ENCODE measurements around the gene PLD1.
A peak's percentile ranks its signal among the peaks of the same experiment; 100 is the strongest.
"Not testable (repeated sequence)": the region's sequence is repeated elsewhere in the genome, so short reads cannot be mapped to it uniquely, and the experiment has no call there.

The PLD1 gene

DNA sequence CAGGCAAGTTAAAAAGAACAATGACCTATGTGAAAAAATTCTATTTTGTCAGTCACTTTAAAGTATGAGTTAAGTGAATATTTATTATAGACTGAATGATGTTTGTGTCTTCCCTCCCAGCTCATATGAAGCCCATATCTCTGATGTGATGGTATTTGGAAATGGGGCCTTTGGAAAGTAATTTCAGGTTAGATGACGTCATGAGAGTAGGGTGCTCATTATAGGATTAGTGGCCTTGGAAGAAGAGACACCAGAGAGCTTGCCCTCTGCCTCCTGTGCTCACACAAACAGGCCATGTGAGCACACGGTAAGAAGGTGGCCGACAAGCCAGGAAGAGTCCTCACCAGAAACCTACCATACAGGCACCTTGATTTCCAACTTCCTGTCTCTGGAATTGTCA is 211.3 kb downstream of the PLD1 start:
- DNase-seq, result no peak

DNA sequence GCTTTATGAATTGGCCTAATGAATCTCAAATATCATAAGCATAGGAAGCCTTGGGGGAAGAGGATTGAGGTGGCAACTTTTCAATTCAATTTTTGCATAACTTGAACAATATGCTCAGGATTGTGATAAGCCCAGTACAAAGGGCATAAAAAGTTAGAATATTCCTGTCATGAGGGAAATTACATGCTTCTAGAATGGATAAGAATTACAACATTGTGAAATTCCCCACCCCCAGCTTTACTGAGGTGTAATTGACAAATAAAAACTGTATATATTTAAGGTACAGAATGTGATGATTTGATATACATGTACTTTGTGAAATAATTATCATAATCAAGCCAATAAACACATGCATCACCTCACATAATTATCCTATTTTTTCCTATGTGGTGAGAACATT is 217.5 kb downstream of the PLD1 start:
- DNase-seq, result no peak

DNA sequence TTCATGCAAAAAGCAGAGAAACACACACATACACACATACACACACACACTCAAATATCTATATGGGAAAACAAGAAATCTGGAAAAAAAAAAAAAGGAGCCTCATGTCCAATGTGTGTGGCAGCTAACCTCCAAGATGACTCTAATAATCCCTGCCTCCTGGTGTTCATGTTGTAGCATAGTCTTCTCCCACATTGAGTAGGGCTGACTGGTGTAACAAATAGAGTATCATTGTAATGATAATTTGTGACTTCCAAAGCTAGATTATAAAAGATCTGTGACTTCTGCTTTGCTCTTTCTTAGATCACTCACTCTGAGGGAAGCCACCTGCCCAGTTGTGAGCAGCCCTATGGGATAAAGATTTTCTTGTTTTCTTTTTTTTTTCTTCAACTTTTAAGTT is 219.2 kb downstream of the PLD1 start:
- DNase-seq, result no peak

DNA sequence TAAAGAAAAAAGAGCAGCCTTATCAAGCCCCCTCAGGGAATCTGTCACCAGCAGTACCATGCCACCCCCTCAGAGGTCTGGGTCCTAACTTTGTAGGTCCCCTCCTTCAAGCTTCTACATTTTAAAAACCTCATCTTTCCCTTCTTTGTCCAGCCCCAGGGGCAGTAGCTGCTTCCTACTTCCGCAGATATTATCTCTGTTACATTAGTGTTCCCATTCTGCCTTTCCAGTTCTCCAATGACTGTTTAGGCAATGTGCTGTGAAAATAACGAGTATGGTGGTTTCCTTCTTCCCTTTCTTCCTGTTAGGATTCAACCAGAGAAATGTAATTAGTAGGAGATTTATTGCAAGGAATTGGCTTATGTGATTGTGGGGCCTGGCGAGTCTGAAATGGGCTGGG is 224.0 kb downstream of the PLD1 start:
- no peak for DNase-seq

DNA sequence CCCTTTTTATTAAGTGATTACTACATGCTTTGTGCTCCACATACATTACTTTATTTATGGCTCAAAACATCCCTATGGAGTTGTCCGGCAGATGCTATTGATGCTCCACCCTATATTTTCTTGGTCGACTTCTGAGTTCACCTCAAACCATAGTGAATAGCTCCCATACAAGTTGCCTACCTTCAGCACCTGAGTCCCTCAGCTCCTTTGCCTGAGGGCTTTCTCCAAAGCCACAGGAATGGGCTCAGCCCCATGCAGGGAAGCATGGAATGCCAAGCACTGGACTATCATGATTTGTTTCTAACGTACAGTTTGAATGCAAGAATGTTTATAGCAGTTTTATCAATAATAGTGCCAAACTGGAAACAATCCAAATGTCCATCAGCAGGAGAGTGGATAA is 225.2 kb downstream of the PLD1 start:
- no peak for DNase-seq

DNA sequence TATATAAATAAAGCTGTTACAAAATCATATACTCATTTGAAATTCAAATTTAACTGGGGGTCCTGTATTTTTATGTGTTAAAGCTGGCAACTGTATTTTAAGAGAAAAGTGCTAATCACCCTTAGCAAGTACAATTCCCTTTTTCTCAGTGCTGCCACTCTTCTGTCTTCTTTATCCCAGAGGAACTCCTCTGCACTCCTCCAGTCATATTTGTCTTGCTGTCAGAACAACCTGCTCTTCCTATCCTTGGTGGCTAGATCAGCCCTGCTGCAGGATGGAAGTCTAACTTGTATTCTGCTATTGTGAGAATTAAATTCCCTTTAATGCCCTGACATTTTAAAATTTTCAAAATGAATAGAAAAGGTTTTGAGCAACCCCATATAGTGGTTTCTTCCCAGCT is 226.2 kb downstream of the PLD1 start:
- DNase-seq, result no peak

DNA sequence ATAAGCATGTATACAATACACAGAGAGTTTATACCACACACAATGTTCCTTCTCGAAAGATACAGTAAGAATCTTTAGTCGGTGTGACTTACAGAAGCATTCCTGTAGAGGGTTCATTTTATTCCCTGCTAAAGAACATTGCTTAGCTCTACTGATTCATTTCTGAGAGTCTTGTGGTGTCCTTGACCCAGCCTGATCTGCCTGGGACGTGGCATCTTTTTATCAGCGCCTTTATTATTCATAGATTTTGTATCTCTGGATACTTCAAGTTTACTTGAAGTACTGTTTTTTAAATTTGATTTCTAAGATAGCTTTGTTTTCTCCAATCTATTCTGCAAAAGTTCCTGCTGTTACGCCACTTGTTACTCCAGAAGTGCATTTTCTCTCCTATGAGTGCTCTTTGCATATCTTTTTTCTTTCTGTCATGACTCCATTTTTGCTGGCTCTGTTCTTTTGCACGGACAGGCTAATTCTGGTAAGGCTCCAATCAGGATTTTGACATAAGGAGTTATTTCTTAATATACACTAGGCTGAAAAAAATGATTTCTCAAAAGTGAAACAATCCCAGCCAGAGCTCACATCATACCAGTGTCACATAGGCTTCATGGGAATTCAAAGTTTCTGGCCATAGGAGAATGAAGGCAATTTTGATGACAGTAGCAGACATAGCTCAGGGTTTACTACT is 235.6 kb downstream of the PLD1 start:
- DNase-seq, result no peak

DNA sequence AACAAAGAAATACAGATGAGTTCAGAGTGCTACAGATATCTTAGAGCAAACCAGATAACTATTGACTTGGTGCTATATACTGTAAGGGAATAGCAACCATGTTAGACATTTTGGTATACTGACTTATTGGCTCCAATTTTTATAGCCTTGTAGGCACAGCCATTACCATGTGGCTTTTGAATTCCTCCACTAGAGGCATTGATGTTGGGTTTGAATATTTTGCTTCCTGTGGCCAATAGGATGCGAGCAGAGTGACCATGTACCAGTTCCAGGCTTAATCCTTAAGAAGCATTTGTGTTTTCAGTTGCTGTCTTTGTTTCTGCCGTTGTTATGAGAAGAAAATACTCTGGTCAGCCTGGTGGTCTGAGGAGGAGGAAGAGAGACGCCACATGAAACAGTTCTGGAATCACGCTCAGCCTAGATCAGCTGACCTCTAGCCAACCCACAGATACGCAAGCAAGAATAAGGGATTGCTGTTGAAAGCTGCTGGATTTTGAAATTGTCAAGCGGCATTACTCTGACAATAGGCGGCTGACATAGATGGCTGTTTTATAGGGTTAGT is 240.6 kb downstream of the PLD1 start:
- DNase-seq, result no peak

DNA sequence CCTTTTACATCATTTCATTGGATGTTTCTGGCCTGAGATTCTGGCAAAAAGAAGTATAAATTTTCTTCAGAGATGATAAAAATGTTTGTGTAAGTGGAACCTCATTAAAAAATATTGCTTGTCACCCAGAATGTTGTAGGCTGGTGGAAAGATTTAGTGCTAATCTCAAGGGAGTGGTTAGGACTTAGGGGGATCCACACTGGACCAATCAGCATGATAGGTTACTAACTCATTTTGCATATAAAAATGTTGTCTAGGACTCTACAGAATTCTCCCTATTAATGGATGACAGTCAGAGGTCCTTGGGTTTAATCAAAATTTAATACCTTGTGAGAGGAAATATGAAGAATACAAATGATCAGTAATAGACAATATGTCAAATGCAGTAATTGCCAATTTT is 241.5 kb downstream of the PLD1 start:
- DNase-seq, result no peak

DNA sequence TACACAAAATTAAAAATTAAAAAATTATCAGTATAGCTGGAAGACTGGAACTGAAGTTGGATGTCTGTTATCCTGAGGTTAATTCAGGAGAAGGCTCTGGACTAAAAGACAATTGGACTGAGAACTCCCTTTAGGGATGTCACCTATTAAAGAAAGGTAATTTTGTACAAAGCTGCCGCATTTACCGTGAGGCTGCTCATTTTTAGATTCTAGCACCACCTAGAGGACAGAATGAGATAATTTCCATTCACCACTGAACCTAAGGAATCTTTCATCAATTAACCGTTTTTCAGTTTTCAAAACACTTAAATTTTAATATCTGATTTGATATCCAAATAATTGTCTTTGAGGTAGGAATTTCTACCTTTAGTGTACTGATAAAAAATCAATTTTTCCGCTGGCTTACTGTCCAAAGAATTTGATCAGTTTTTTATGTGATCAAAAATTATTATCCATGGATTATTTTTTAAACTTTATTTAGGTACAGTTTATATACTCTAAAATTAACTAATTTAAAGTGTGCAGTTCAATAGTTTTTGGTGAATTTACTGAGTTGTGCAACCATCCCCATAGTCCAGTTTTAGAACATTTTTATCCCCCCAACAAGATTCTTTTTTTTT is 243.4 kb downstream of the PLD1 start:
- DNase-seq, result peak; percentile 30 to 47

DNA sequence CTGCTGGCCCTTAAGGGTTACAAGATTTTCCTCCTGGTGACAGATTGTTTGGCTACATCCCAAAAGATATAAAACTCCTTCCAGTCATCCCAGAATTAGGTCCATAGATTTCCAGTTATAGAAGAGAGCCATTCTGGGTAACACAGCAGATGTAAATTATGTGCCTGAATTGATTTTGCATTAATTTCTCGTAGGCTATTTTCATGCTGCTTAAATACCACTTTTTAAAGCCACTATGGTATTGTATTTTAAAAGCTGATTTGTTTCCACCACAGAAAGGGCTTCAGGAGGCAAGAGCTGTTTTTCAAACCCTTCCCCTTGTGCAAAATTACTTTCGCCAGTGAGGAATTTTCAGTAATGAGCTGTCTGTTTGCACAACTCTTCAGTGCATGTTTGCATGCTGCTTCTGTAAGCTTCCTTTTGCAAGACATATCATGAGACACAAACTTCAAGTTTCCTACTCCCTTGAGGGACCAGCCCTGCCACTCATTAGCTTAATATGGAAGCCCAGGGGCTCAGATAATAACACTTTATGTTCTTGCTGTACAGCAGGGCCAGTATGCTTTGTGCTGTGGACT is 244.7 kb downstream of the PLD1 start:
- no peak for DNase-seq

DNA sequence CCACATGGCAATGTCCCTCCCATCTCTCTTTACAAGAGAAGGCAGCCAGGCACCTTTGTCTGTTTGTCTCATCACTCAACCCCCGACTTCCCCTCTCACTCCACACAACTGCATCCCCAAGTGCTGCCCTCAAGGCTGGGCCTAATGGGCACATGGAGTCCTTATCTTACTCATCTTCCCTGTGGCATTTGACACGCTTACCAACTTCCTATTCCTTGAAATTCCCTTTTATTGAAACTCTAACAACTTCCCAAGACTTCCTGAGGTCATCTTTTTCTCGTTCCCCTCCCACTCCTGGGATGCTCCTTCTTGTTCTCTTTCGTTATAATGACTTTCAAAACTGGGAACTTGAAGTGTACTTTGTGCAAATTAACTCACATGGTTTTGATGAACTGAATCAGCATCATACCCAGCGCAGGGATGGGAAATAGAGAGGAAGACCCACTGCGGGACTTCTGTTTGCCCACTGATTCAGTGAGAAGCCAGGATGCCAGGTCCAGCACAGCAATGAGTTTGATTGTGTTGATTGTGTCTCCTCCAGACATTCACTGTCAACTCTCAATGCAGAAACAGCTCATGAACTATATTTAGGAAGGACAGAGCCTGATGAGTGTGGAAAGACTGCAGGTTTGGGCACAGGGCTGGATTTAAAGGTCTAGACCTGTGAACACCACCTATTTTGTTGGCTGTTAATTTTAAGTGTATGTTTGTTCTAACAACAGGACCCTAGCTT is 245.4 kb downstream of the PLD1 start:
- no peak for DNase-seq

DNA sequence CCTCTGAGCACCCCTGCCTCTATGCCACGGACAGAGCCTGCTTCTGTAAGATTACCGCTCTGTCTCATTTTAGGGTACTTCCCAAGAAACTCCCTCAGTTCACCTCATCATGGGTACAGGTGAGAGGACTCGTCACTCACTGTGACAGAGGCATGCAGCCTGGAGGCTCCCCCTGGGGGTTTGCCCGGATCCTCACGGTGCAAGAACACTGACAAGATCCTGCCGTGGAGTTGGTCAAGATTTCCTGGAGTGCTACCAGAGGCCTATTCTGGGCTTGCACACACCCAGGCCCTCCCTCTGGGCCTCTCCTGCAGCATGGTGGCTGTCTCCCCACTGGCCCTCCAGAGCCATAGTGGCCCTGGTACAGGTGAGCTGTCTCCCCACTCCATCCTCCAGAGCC is 247.0 kb downstream of the PLD1 start:
- no peak for DNase-seq

DNA sequence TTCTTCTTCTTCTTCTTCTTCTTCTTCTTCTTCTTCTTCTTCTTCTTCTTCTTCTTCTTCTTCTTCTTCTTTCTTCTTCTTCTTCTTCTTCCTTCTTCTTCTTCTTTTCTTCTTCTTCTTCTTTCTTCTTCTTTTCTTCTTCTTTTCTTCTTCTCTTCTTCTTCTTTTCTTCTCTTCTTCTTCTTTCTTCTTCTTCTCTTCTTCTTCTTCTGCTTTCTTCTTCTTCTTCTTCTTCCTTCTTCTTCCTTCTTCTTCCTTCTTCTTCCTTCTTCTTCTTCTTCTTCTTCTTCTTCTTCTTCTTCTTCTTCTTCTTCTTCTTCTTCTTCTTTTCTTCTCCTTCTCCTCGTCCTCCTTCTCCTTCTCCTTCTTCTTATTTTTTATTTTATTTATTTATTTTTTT is 247.8 kb downstream of the PLD1 start:
- not testable (repeated sequence) for DNase-seq

DNA sequence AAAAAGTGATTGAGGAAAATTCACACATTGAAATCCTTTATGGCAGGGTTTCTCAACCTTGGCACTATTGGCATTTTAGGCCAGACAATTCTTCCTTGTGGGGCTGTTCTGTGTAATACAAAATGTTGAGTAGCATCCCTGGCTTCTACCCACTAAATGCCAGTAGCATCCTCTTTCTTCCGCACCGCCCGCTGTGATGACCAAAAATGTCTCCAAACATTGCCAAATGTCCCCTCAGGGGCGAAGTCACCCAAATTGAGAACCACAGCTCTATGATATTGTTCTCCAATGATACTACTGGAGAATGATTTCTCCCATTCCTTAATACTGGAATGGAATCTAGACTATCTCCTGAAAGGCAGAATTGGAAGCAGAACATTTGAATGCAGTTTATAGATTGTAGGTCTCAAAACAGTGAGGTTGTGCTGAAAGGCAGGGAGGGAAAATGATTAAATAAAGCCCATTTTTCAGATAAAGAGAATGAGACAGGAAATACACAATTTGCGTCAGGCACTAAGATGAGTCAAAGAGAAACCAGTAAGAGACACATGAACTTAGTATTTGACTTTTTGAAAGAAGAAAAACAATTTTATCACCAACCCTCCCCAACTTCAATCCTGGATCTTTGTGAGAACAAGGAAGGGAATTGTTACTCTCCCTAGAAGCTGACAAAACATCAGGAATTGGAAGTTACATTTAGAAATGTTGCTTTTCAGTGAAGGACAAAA is 248.5 kb downstream of the PLD1 start:
- DNase-seq, result no peak

DNA sequence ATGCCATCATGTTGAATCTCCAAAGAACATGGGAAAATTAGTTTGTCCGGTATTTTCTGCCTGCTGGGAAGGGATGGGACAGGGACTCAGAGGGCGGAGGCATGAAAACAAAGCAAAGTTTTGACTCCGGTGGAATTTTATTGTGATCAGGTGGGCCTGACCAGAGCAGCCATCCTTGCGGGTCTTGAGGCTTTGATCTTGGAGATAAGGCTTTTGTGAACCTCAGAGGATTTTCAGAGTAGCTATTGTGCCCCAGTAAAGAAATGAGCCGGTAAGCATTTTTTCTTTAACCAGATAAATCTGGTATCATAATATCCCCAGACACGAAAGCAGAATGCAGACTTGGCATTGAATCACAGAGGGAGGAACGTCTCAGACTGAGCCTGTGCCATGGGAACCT is 250.7 kb downstream of the PLD1 start:
- no peak for DNase-seq

DNA sequence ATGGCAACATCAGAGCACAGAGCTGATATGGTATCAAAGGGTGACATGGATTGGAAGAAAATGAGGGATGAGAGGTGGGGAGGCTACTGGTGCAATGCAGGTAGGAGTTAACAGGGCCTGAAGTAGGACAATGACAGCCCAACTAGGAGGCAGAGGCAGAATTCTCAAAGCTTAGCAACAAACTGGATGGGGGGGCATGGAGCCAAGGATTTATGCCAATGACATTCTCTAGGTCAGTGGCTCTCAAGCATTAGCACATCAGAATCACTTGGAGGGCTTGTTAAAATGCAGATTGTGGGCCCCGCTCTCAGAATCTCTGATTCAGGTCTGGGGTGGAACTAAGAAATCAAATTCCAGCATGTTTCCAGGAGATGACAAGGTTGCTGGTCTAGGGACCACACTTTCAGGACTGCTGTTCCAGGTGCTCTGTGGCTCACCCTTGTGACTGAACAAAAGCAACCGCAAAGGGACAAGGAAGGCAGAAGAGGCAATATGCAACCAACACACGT is 252.0 kb downstream of the PLD1 start:
- no peak for DNase-seq

DNA sequence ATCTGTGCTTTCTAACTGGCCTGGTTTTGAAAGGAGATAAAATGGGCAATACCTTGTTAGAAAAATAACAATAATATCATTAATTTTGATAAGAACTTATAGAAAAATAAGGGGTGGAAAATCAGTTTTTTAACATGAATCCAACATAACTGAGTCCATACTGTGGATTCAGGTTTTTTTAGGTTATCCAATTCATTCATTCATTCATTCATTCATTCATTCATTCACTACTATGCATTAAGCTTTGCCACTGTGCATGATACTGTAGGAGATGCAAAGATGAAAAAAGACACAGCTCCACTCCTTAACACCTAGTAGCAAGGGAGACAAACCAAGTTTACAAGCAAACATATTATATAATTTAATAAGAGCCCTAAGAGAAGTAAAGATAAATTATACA is 253.1 kb downstream of the PLD1 start:
- no peak for DNase-seq

DNA sequence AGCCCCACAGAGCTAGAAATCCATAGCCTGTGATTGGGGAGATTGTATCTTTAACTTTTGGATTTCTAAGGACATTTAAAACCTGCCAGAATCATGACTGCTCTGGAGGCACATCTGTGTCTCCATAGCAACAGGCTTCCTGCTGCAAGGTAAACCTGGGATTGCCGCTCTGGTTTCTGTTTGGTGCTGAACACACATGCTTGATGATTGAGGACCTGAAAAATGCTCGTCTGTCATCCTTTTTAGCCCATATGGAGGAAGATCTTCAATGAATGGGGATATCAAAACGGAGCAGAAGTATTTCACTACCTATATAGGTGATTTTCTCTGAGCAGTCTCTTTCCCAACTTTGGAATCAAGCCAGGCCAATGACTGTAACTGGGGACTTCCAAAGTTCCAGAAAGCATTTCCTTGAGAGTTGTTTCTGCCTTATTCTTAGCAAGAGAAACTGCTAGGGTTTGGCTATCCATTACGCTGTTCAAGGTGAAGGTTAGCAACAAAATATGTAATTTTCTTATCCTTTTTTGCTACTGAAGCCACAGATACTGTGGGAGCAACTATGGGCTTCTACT is 253.6 kb downstream of the PLD1 start:
- DNase-seq, result no peak

DNA sequence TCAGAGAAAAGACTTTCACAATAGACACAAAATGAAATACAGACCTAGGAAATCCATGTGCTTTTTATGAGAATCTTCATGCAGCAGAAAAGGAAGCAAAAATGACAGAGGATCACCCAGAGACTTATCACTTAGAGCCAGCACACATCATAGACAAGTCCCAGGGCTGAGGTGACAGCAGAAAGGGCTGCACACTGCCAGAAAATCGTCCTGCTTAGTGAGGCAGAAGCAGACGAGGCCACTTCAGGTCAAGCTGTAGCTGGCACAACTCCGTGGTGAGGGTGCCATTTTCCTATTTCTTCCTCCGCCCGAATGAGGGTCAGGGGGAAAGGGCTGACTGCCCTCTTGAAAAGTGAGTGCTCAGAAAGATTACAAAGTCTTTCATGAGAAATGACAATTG is 254.1 kb downstream of the PLD1 start:
- no peak for DNase-seq

DNA sequence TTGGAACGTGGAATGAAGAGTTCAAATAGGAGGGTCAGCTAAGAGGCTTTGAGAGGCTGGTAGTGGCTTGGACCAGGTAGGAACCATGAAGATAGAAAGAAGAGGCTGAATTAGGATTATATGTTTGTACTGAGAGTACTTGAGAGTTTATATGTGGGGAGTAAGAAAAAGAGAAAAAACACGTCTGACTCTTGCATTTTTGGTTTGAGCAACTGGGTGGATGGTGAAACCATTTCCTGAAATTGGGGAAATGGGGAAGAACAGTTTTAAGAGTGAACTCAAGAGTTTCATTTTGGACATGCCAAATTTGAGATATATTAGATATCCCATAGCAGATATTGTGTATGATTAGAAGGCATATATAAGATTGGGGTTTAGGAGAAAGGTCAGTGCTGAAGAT is 257.2 kb downstream of the PLD1 start:
- no peak for DNase-seq

DNA sequence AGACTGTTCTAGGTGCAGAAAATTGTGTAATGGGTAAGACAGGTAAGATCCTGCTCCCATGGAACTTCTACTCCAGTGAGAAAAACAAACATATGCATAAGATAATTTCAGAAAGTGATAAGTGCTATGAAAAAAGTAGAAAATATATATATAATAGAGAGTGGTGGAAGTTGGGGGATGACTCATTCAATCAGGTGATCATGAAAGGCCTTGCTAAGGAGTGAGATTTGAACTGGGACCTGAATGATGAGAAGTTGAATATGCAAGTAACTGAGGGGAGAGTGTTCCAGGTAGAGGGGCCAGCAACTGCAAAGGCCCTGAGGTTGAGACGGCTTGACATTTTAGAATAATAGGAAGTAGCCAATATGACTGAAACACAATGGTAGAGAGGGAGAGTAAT is 257.8 kb downstream of the PLD1 start:
- no peak for DNase-seq

DNA sequence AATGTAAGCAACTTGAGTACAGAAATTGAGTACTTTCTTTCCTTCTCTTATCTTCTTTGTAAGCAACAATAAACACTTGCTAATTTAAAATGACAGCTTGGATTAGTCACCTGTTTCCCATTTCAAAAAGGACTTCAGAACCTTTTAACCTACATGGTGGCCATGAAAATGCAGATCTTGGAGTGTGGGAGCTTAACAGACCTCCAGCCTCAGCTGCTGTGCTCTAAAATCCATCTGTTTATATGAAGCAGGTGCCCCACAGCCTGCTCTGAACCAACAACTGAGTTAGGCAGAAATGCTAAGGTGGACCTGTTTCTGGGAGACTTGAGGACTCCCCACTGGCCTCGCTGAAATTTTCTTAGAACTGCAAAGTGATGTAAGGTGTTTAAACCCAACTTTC is 259.0 kb downstream of the PLD1 start:
- no peak for DNase-seq
